Neural cell (in vitro differentiated cells): ENCODE data around the gene PLEKHM3. TPM values are rescaled to one million over a fixed set of nuclear protein-coding genes. Genes with fewer than 3 reads are reported as not detected.

Source experiments
- H2AFZ ChIP-seq: fragments of 200-600, 300-800 bp; sonication (generic), shearing (Covaris generic); 2 replicates; pipeline ENCODE4 v1.6.0; 2014; ENCODE audit warnings: low read depth, mild to moderate bottlenecking, antibody characterized with exemption, low read length, moderate library complexity
- H3F3A ChIP-seq: fragments of 200-600 bp; shearing (Covaris generic); 2 replicates; pipeline ENCODE4 v1.6.1; 2016; ENCODE audit warnings: mild to moderate bottlenecking, moderate library complexity, mixed read lengths, antibody characterized with exemption, low read length; ENCODE audit not compliant: insufficient read depth, poor library complexity, severe bottlenecking
- H3K27ac ChIP-seq: fragments of 200-600, 300-800 bp; sonication (generic), shearing (Covaris generic); 2 replicates; pipeline ENCODE4 v1.5.1; 2014; ENCODE audit warnings: mild to moderate bottlenecking, low read length, moderate library complexity
- H3K27me3 ChIP-seq: fragments of 300-800, 200-600 bp; sonication (generic), shearing (Covaris generic); 2 replicates; pipeline ENCODE4 v1.6.0; 2014; ENCODE audit warnings: mild to moderate bottlenecking, low read depth, low read length, moderate library complexity; ENCODE audit not compliant: insufficient read depth
- H3K36me3 ChIP-seq: fragments of 300-800, 200-600 bp; sonication (generic), shearing (Covaris generic); 2 replicates; pipeline ENCODE4 v1.5.1; 2014; ENCODE audit warnings: mild to moderate bottlenecking, antibody characterized with exemption, low read length, moderate library complexity; ENCODE audit not compliant: insufficient read depth
- H3K4me2 ChIP-seq: fragments of 300-800, 200-600 bp; sonication (generic), shearing (Covaris generic); 2 replicates; pipeline ENCODE4 v1.6.0; 2014; ENCODE audit warnings: mild to moderate bottlenecking, low read length
- H3K4me3 ChIP-seq: fragments of 300-800, 200-600 bp; sonication (generic), shearing (Covaris generic); 2 replicates; pipeline ENCODE4 v1.5.1; 2014; ENCODE audit warnings: mild to moderate bottlenecking, low read length, moderate library complexity
- H3K79me2 ChIP-seq: fragments of 200-600 bp; shearing (Covaris generic); replicated peaks from 2 replicates; pipeline ENCODE4 v1.6.0; 2014; ENCODE audit warnings: mild to moderate bottlenecking, low read length, moderate library complexity; ENCODE audit not compliant: insufficient read depth
- H3K9ac ChIP-seq: fragments of 300-800, 200-600 bp; sonication (generic), shearing (Covaris generic); 2 replicates; pipeline ENCODE4 v1.6.1; 2016; ENCODE audit warnings: mild to moderate bottlenecking, low read length, mixed read lengths
- H3K9me2 ChIP-seq: fragments of 200-600 bp; shearing (Covaris generic); 2 replicates; pipeline ENCODE4 v1.6.1; 2016; ENCODE audit warnings: mild to moderate bottlenecking, low read length, mixed read lengths; ENCODE audit not compliant: insufficient read depth
- H3K9me3 ChIP-seq: fragments of 200-600, 300-800 bp; sonication (generic), shearing (Covaris generic); 2 replicates; pipeline ENCODE4 v1.6.1; 2016; ENCODE audit warnings: mild to moderate bottlenecking, mixed run types, low read length, moderate library complexity, mixed read lengths
- H4K20me1 ChIP-seq: fragments of 200-600 bp; shearing (Covaris generic); 2 replicates; pipeline ENCODE4 v1.6.1; 2016; ENCODE audit warnings: mild to moderate bottlenecking, mixed run types; ENCODE audit not compliant: insufficient read depth
- EP300 ChIP-seq: fragments of 450-650 bp; conservative IDR thresholded peaks from 2 replicates; pipeline ENCODE4 v1.6.1; 2014; ENCODE audit warnings: antibody characterized with exemption, mild to moderate bottlenecking, moderate library complexity; ENCODE audit not compliant: poor library complexity, severe bottlenecking
- EZH2 ChIP-seq: fragments of 200-600, 300-800 bp; shearing (Covaris generic), sonication (generic); IDR thresholded peaks from 2 replicates; pipeline ENCODE4 v1.6.1; 2014; ENCODE audit warnings: antibody characterized with exemption, low read length, borderline replicate concordance, mild to moderate bottlenecking; ENCODE audit not compliant: insufficient read depth, poor library complexity, severe bottlenecking
- MXI1 ChIP-seq: fragments of 450-650 bp; conservative IDR thresholded peaks from 2 replicates; pipeline ENCODE4 v1.6.1; 2014; ENCODE audit warnings: antibody characterized with exemption, mild to moderate bottlenecking; ENCODE audit not compliant: poor library complexity, severe bottlenecking
- POLR2AphosphoS5 ChIP-seq: IDR thresholded peaks from 2 replicates; pipeline ENCODE4 v1.6.1; 2012
- RAD21 ChIP-seq: fragments of 450-650 bp; conservative IDR thresholded peaks from 2 replicates; pipeline ENCODE4 v1.6.1; 2014; ENCODE audit warnings: antibody characterized with exemption, mild to moderate bottlenecking, moderate library complexity
- SMC3 ChIP-seq: fragments of 450-650 bp; conservative IDR thresholded peaks from 2 replicates; pipeline ENCODE4 v1.6.1; 2014; ENCODE audit warnings: antibody characterized with exemption, mild to moderate bottlenecking, moderate library complexity; ENCODE audit not compliant: poor library complexity
- TAF1 ChIP-seq: IDR thresholded peaks from 2 replicates; pipeline ENCODE4 v1.6.1; 2012; ENCODE audit warnings: low read depth
- polyA plus RNA-seq: library from polyadenylated mRNA; depleted of rRNA; stranded (reverse); fragments of >200 nt; gene quantifications from 2 replicates; pipeline ENCODE4 v1.2.3, GENCODE V29; 2014
- TF ChIP-seq, protein P1 (sequence below): IDR thresholded peaks from 2 replicates; pipeline ENCODE4 v1.6.1; 2012; ENCODE audit warnings: borderline replicate concordance
- TF ChIP-seq, protein P2 (sequence below): fragments of 450-650 bp; IDR thresholded peaks from 2 replicates; pipeline ENCODE4 v1.5.1; 2014; ENCODE audit warnings: antibody characterized with exemption, mild to moderate bottlenecking, moderate library complexity; ENCODE audit not compliant: poor library complexity, severe bottlenecking

The PLEKHM3 gene
- polyA plus RNA-seq, 1 donor from 2014 or later, result 13.4 TPM

DNA sequence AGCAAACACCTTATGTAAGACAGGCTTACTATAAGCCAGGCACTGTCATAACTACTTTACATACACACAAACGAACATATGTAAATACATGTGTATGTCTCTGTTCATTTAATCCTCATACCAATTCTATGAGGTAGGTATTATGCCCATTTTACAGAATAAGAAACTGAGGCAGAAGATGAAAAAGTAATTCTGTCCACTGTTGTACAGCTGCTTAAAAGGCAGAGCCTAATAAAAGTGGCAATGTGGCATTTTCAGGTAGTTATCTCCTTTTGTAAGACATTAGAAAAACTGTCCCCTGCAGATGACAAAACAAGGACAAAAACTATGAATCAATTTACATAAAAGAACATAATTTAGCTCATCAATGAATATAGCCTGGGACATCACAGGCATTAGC, 69.9 kb downstream of the PLEKHM3 start:
- H2AFZ ChIP-seq, result no peak overlapping the region
- TF ChIP-seq, protein P1, sequence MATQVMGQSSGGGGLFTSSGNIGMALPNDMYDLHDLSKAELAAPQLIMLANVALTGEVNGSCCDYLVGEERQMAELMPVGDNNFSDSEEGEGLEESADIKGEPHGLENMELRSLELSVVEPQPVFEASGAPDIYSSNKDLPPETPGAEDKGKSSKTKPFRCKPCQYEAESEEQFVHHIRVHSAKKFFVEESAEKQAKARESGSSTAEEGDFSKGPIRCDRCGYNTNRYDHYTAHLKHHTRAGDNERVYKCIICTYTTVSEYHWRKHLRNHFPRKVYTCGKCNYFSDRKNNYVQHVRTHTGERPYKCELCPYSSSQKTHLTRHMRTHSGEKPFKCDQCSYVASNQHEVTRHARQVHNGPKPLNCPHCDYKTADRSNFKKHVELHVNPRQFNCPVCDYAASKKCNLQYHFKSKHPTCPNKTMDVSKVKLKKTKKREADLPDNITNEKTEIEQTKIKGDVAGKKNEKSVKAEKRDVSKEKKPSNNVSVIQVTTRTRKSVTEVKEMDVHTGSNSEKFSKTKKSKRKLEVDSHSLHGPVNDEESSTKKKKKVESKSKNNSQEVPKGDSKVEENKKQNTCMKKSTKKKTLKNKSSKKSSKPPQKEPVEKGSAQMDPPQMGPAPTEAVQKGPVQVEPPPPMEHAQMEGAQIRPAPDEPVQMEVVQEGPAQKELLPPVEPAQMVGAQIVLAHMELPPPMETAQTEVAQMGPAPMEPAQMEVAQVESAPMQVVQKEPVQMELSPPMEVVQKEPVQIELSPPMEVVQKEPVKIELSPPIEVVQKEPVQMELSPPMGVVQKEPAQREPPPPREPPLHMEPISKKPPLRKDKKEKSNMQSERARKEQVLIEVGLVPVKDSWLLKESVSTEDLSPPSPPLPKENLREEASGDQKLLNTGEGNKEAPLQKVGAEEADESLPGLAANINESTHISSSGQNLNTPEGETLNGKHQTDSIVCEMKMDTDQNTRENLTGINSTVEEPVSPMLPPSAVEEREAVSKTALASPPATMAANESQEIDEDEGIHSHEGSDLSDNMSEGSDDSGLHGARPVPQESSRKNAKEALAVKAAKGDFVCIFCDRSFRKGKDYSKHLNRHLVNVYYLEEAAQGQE, result no peak
- TF ChIP-seq POLR2AphosphoS5 (no peak), EZH2 (no peak), TAF1 (no peak), MXI1 (no peak), SMC3 (no peak), EP300 (no peak)
- TF ChIP-seq, protein P2, sequence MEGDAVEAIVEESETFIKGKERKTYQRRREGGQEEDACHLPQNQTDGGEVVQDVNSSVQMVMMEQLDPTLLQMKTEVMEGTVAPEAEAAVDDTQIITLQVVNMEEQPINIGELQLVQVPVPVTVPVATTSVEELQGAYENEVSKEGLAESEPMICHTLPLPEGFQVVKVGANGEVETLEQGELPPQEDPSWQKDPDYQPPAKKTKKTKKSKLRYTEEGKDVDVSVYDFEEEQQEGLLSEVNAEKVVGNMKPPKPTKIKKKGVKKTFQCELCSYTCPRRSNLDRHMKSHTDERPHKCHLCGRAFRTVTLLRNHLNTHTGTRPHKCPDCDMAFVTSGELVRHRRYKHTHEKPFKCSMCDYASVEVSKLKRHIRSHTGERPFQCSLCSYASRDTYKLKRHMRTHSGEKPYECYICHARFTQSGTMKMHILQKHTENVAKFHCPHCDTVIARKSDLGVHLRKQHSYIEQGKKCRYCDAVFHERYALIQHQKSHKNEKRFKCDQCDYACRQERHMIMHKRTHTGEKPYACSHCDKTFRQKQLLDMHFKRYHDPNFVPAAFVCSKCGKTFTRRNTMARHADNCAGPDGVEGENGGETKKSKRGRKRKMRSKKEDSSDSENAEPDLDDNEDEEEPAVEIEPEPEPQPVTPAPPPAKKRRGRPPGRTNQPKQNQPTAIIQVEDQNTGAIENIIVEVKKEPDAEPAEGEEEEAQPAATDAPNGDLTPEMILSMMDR, result no peak
- no peaks in the 10 kb centered on the region for H3K36me3 ChIP-seq
- no peaks in the 10 kb centered on the region for H3K9me2 ChIP-seq
- H3K27me3 ChIP-seq, result no peaks in the 10 kb centered on the region
- no peak overlapping the region for H3K4me2 ChIP-seq
- no peaks in the 10 kb centered on the region for H3K79me2 ChIP-seq
- H3K9me3 ChIP-seq, result no peaks in the 10 kb centered on the region
- no peak overlapping the region for H3K27ac ChIP-seq
- no peaks in the 10 kb centered on the region for H3F3A ChIP-seq
- H4K20me1 ChIP-seq, result no peaks in the 10 kb centered on the region
- H3K4me3 ChIP-seq, result no peak overlapping the region
- no peak overlapping the region for H3K9ac ChIP-seq

DNA sequence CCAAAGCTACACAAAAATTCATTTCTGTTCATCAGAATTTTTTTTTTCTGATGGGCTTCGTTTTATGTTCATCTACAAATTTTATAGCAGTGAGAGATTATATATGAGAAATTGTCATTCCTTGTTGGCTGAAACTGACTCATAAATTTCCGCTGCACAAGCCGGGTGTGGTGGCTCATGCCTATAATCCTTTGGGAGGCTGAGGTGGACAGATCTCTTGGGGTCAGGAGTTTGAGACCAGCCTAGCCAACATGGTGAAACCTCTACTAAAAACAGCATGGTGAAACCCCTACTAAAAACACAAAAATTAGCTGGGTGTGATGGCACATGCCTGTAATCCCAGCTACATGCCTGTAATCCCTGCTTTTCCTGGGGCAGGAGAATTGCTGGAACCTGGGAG, 72.0 kb downstream of the PLEKHM3 start:
- no peaks in the 10 kb centered on the region for H3F3A ChIP-seq
- no peak overlapping the region for H3K9ac ChIP-seq
- no peak overlapping the region for H2AFZ ChIP-seq
- H3K4me2 ChIP-seq, result no peak overlapping the region
- H4K20me1 ChIP-seq, result no peaks in the 10 kb centered on the region
- no peak overlapping the region for H3K4me3 ChIP-seq
- H3K27me3 ChIP-seq, result no peaks in the 10 kb centered on the region
- no peak overlapping the region for H3K27ac ChIP-seq
- no peaks in the 10 kb centered on the region for H3K36me3 ChIP-seq
- H3K79me2 ChIP-seq, result no peaks in the 10 kb centered on the region
- TF ChIP-seq POLR2AphosphoS5 (no peak), TAF1 (no peak), EP300 (no peak), EZH2 (no peak), RAD21 (no peak)
- H3K9me3 ChIP-seq, result no peaks in the 10 kb centered on the region
- H3K9me2 ChIP-seq, result no peaks in the 10 kb centered on the region
